Gastrocnemius medialis (tissue), 4 donors: ENCODE results near the gene TMTC3. TPM values are rescaled to one million over a fixed set of nuclear protein-coding genes. Genes with fewer than 3 reads are reported as not detected.

ENCODE experiments used
- ATAC-seq, 2 donors: fragments of 150-250 bp; one replicate each; pipeline ENCODE4 v1.9.1; 2016
- DNase-seq, 2 donors: peaks; one replicate each; pipeline ENCODE4 v3.0.0-alpha.2; 2019
- H3K27ac ChIP-seq, 4 donors: fragments of 200-600 bp; sonication (generic); 1 replicate in 1 of 4; 2 replicates in 3 of 4; pipeline ENCODE4 v1.5.1; 2016 to 2018; ENCODE audit warnings: mild to moderate bottlenecking in 2 of 4, moderate library complexity in 1 of 4
- H3K27me3 ChIP-seq, 3 donors: fragments of 200-600 bp; sonication (generic) in 2 of 3; 1 replicate in 1 of 3; 2 replicates in 2 of 3; pipeline versions ENCODE4 v1.5.1 to v1.6.0; 2016 to 2019; ENCODE audit warnings: mild to moderate bottlenecking in 1 of 3, moderate library complexity in 1 of 3
- H3K36me3 ChIP-seq, 2 donors: fragments of 200-600 bp; sonication (generic) in 1 of 2; one replicate each; pipeline ENCODE4 v1.5.1; 2017 to 2018
- H3K4me1 ChIP-seq, 2 donors: fragments of 200-600 bp; sonication (generic) in 1 of 2; one replicate each; pipeline ENCODE4 v1.5.1; 2016 to 2017; ENCODE audit warnings: mild to moderate bottlenecking in 2 of 2
- H3K4me3 ChIP-seq, 4 donors: fragments of 200-600 bp; sonication (generic) in 3 of 4; 1 replicate in 1 of 4; 2 replicates in 3 of 4; pipeline ENCODE4 v1.5.1; 2016 to 2019; ENCODE audit warnings: mild to moderate bottlenecking in 2 of 4
- H3K9me3 ChIP-seq, 3 donors: fragments of 200-600 bp; sonication (generic) in 2 of 3; 1 replicate in 1 of 3; 2 replicates in 2 of 3; pipeline ENCODE4 v1.5.1; 2016 to 2019
- POLR2A ChIP-seq, 2 donors: fragments of 450-650 bp; IDR thresholded peaks; one replicate each; pipeline ENCODE4 v1.6.1; 2017; ENCODE audit warnings: antibody characterized with exemption in 2 of 2, mild to moderate bottlenecking in 2 of 2, moderate library complexity in 2 of 2
- in situ Hi-C, 4 donors: fragments of 200-750 bp; cut with MboI; loops; one replicate each; pipeline versions ENCODE4 v1.15.0 to v1.8.0; 2017; ENCODE audit warnings: low sequenced_read_pairs in 4 of 4
- intact Hi-C: fragments of 100-400 bp; cut with DNase I; formaldehyde crosslinking; loops from one replicate; pipeline ENCODE4 v1.15.1; 2023; ENCODE audit warnings: low total_unique reads
- total RNA-seq, 4 donors: library from RNA; depleted of rRNA; stranded (reverse); fragments of >200 nt; gene quantifications; one replicate each; pipeline versions ENCODE4 v1.1.0 to v1.2.3, GENCODE V29; 2016
- TF ChIP-seq, protein P1 (sequence below), 5 experiments: fragments of 450-650 bp in 3 of 5; fragments of 200-600 bp in 2 of 5; sonication (generic) in 2 of 5; IDR thresholded peaks in 4 of 5; conservative IDR thresholded peaks in 1 of 5; 1 replicate in 4 of 5; 2 replicates in 1 of 5; pipeline ENCODE4 v1.5.1; 2016 to 2019; ENCODE audit warnings: antibody characterized with exemption in 5 of 5, mild to moderate bottlenecking in 3 of 5, moderate library complexity in 3 of 5

TMTC3 gene
- total RNA-seq, 4 donors from 2014 or later: 4.9 to 15.9 (median 6.6) TPM

- H3K4me3 ChIP-seq: no peak overlapping the region
- H3K9me3 ChIP-seq: no peaks in the 10 kb centered on the region
- H3K27me3 ChIP-seq: no peaks in the 10 kb centered on the region
- no peaks in the 10 kb centered on the region for H3K36me3 ChIP-seq
- TF ChIP-seq, protein P1, sequence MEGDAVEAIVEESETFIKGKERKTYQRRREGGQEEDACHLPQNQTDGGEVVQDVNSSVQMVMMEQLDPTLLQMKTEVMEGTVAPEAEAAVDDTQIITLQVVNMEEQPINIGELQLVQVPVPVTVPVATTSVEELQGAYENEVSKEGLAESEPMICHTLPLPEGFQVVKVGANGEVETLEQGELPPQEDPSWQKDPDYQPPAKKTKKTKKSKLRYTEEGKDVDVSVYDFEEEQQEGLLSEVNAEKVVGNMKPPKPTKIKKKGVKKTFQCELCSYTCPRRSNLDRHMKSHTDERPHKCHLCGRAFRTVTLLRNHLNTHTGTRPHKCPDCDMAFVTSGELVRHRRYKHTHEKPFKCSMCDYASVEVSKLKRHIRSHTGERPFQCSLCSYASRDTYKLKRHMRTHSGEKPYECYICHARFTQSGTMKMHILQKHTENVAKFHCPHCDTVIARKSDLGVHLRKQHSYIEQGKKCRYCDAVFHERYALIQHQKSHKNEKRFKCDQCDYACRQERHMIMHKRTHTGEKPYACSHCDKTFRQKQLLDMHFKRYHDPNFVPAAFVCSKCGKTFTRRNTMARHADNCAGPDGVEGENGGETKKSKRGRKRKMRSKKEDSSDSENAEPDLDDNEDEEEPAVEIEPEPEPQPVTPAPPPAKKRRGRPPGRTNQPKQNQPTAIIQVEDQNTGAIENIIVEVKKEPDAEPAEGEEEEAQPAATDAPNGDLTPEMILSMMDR (IDR thresholded peaks at IDR 0.05 in 4 of 5, conservative IDR thresholded peaks at IDR 0.05 in 1 of 5): no peak
- TF ChIP-seq POLR2A (IDR thresholded peaks at IDR 0.05): no peak
- no peak overlapping the region for H3K27ac ChIP-seq
- no peak for ATAC-seq
- no peak for DNase-seq
- intact Hi-C loops (no loop called here), in situ Hi-C loops (no loop called here)
- no peaks in the 10 kb centered on the region for H3K4me1 ChIP-seq
Measured at GRCh38 chr12:88218293-88218692, 76.2 kb downstream of the TMTC3 start.

- no peak for DNase-seq
- no peak overlapping the region for H3K4me3 ChIP-seq
- no peak for TF ChIP-seq POLR2A (IDR thresholded peaks at IDR 0.05)
- TF ChIP-seq, protein P1 (IDR thresholded peaks at IDR 0.05 in 4 of 5, conservative IDR thresholded peaks at IDR 0.05 in 1 of 5): no peak
- no peaks in the 10 kb centered on the region for H3K4me1 ChIP-seq
- H3K36me3 ChIP-seq: no peaks in the 10 kb centered on the region
- in situ Hi-C loops (no loop called here), intact Hi-C loops (no loop called here)
- no peak for ATAC-seq
- no peaks in the 10 kb centered on the region for H3K9me3 ChIP-seq
- H3K27ac ChIP-seq: no peak overlapping the region
- H3K27me3 ChIP-seq: no peaks in the 10 kb centered on the region
Measured at GRCh38 chr12:88219861-88220260, 77.8 kb downstream of the TMTC3 start.

DNA sequence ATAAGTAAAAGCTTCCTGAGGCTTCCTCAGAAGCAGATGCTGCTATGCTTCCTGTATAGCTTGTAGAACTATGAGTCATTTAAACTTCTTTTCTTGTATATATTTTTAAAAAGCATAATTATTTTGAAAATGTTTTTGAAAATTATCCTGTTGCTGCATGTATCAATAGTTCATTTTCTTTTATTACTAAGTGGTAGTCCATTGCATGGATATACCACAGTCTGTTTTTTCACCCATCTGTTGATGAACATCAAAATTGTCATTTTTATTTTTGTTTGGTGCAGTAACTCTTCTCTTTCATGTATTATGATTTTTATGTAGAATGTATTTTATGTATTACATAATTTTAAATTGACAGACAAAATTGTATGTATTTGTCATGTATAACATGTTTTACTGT lies 81.4 kb downstream of the TMTC3 start:
- in situ Hi-C loops (no loop called here), intact Hi-C loops (no loop called here)
- DNase-seq: no peak
- no peak overlapping the region for H3K4me3 ChIP-seq
- no peak for TF ChIP-seq POLR2A (IDR thresholded peaks at IDR 0.05)
- TF ChIP-seq, protein P1 (IDR thresholded peaks at IDR 0.05 in 4 of 5, conservative IDR thresholded peaks at IDR 0.05 in 1 of 5): no peak
- no peaks in the 10 kb centered on the region for H3K9me3 ChIP-seq
- H3K27ac ChIP-seq: no peak overlapping the region
- ATAC-seq: no peak
- H3K4me1 ChIP-seq: no peaks in the 10 kb centered on the region
- no peaks in the 10 kb centered on the region for H3K36me3 ChIP-seq
- H3K27me3 ChIP-seq: no peaks in the 10 kb centered on the region

DNA sequence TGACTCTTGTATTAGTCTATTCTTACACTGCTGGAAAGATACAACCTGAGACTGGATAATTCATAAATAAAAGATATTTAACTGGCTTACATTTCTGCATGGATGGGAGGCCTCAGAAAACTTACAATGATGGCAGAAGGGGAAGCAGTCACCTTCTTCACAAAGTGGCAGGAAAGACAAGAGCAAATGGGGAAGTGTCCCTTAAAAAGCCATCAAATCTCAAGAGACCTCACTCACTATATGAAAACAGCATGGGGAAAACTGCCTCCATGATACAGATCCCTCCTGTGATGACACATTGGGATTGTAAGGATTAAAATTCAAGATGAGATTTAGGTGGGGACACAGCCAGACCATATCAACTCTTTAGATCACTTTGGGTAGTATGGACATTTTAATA lies 83.7 kb downstream of the TMTC3 start:
- Histone ChIP-seq H3K36me3 (no peaks in the 10 kb centered on the region), H3K4me1 (no peaks in the 10 kb centered on the region), H3K27me3 (no peaks in the 10 kb centered on the region), H3K27ac (no peak overlapping the region), H3K9me3 (no peaks in the 10 kb centered on the region), H3K4me3 (no peak overlapping the region)
- intact Hi-C loops: no loop called here
- in situ Hi-C loops: no loop called here
- DNase-seq: no peak
- TF ChIP-seq POLR2A (IDR thresholded peaks at IDR 0.05): no peak
- TF ChIP-seq, protein P1 (IDR thresholded peaks at IDR 0.05 in 4 of 5, conservative IDR thresholded peaks at IDR 0.05 in 1 of 5): no peak
- ATAC-seq: no peak

GRCh38 chr12:88227263-88227662 lies 85.2 kb downstream of the TMTC3 start:
- intact Hi-C loops (no loop called here), in situ Hi-C loops (no loop called here)
- no peak for TF ChIP-seq POLR2A (IDR thresholded peaks at IDR 0.05)
- DNase-seq (no peak), ATAC-seq (no peak)
- no peak overlapping the region for H3K4me3 ChIP-seq
- no peaks in the 10 kb centered on the region for H3K27me3 ChIP-seq
- no peaks in the 10 kb centered on the region for H3K4me1 ChIP-seq
- H3K27ac ChIP-seq: no peak overlapping the region
- no peaks in the 10 kb centered on the region for H3K36me3 ChIP-seq
- H3K9me3 ChIP-seq: no peaks in the 10 kb centered on the region
